ENCODE measurements around the gene TESK2. TPM values are rescaled to one million over a fixed set of nuclear protein-coding genes. Genes with fewer than 3 reads are reported as not detected.
A peak's percentile ranks its signal among the peaks of the same experiment; 100 is the strongest.
"Not testable (repeated sequence)": the region's sequence is repeated elsewhere in the genome, so short reads cannot be mapped to it uniquely, and the experiment has no call there.

TESK2 gene
- total RNA-seq, 1 donor from 2014 or later: 14.9 TPM

DNA sequence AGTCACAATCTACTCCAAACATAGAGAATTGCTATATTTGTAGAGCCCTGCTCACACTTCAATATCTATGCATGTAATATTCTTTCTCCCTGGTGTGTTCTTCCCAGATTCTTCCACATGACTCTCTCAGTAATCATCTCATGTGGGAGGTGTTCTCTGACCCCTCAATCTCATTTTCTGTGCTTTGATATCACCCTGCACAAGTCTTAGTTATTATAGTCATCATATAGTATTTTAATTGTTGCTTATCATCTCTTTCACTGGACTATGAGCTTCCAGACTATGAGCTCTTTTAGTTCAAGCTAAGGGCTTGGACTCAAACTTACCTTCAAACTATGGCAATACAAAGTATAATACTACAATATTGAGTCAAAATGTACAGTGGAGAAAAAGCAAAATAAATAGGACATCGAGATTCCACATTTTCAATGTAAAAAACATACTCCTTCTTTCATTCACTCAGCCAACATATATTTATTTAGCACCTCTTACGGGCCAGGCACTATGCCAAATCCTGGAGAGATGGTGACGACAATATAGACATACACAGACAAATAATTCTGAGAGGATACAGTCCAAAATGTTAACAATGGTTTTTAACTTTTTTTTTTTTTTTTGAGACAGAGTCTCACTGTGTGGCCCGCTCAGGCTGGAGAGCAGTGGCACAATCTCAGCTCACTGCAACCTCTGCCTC is 12.7 kb downstream of the TESK2 start:
- no peak for DNase-seq (ENCODE audit: low spot score)
- Histone ChIP-seq H4K20me1 (ENCODE audit: low read depth) (no peaks in the 10 kb centered on the region), H3K9ac (no peak overlapping the region), H3K9me3 (ENCODE audit: low read depth) (no peaks in the 10 kb centered on the region), H3K4me1 (no peaks in the 10 kb centered on the region), H3K4me3 (no peak overlapping the region), H3K27ac (no peak overlapping the region), H3K79me2 (ENCODE audit: low read depth) (no peaks in the 10 kb centered on the region), H2AFZ (replicated peaks) (no peak overlapping the region), H3K4me2 (no peak overlapping the region), H3K27me3 (no peaks in the 10 kb centered on the region), H3F3A (ENCODE audit: low read depth) (no peaks in the 10 kb centered on the region), H3K36me3 (no peaks in the 10 kb centered on the region)
- no peak overlapping the region for H3K27ac Mint-ChIP-seq
- H3K27me3 Mint-ChIP-seq (ENCODE audit: insufficient read depth, low read depth): no peaks in the 10 kb centered on the region
- H3K4me1 Mint-ChIP-seq: no peaks in the 10 kb centered on the region
- no peak overlapping the region for H3K4me3 Mint-ChIP-seq
- no peaks in the 10 kb centered on the region for H3K9me3 Mint-ChIP-seq
- TF ChIP-seq, protein P1, sequence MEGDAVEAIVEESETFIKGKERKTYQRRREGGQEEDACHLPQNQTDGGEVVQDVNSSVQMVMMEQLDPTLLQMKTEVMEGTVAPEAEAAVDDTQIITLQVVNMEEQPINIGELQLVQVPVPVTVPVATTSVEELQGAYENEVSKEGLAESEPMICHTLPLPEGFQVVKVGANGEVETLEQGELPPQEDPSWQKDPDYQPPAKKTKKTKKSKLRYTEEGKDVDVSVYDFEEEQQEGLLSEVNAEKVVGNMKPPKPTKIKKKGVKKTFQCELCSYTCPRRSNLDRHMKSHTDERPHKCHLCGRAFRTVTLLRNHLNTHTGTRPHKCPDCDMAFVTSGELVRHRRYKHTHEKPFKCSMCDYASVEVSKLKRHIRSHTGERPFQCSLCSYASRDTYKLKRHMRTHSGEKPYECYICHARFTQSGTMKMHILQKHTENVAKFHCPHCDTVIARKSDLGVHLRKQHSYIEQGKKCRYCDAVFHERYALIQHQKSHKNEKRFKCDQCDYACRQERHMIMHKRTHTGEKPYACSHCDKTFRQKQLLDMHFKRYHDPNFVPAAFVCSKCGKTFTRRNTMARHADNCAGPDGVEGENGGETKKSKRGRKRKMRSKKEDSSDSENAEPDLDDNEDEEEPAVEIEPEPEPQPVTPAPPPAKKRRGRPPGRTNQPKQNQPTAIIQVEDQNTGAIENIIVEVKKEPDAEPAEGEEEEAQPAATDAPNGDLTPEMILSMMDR (IDR thresholded peaks at IDR 0.05): no peak
- TF ChIP-seq EZH2 (IDR thresholded peaks at IDR 0.05) (no peak), EZH2phosphoT487 (IDR thresholded peaks at IDR 0.05) (no peak)
- H3K36me3 Mint-ChIP-seq: no peaks in the 10 kb centered on the region

DNA sequence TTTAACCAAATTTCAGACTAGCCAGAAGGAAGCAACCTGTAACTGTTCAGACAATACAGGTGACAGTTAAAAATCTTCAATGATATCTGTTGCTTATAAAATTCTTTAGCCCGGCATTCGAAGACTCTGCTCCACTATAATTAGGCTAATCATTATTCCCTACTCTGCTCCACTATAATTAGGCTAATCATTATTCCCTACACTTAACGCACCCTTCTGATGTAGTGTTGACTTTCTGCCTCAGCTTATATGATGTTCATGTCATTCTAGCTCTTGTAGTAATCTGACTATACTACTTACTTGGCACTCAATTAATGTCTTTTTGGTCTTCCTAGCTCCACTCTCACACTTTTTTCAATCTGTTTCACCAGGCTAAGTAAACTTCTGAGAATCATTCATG is 13.3 kb downstream of the TESK2 start:
- Histone ChIP-seq H3F3A (ENCODE audit: low read depth) (no peaks in the 10 kb centered on the region), H3K79me2 (ENCODE audit: low read depth) (no peaks in the 10 kb centered on the region), H3K9me3 (ENCODE audit: low read depth) (no peaks in the 10 kb centered on the region), H3K36me3 (no peaks in the 10 kb centered on the region), H3K27me3 (no peaks in the 10 kb centered on the region), H3K4me3 (no peak overlapping the region), H4K20me1 (ENCODE audit: low read depth) (no peaks in the 10 kb centered on the region), H3K27ac (no peak overlapping the region), H2AFZ (replicated peaks) (no peak overlapping the region), H3K4me1 (no peaks in the 10 kb centered on the region), H3K9ac (no peak overlapping the region), H3K4me2 (no peak overlapping the region)
- TF ChIP-seq EZH2 (IDR thresholded peaks at IDR 0.05): no peak
- TF ChIP-seq, protein P1 (IDR thresholded peaks at IDR 0.05): no peak
- TF ChIP-seq EZH2phosphoT487 (IDR thresholded peaks at IDR 0.05): no peak
- no peak for DNase-seq (ENCODE audit: low spot score)
- no peaks in the 10 kb centered on the region for H3K4me1 Mint-ChIP-seq
- H3K27me3 Mint-ChIP-seq (ENCODE audit: insufficient read depth, low read depth): no peaks in the 10 kb centered on the region
- no peak overlapping the region for H3K4me3 Mint-ChIP-seq
- H3K27ac Mint-ChIP-seq: no peak overlapping the region
- H3K9me3 Mint-ChIP-seq: no peaks in the 10 kb centered on the region
- no peaks in the 10 kb centered on the region for H3K36me3 Mint-ChIP-seq

DNA sequence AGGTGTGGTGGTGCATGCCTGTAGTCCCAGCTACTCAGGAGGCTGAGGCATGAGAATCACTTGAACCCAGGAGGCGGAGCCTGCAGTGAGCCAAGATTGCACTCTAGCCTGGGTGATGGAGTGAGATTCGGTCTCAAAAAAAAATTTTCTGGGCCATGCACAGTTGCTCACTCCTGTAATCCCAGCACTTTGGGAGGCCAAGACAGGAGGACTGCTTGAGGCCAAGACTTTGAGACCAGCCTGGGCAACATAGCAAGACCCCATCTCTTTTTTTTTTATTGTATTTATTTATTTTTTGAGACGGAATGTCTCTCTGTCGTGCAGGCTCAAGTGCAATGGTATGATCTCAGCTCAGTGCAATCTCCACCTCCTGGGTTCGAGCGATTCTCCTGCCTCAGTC is 16.8 kb downstream of the TESK2 start:
- not testable (repeated sequence) for DNase-seq (ENCODE audit: low spot score); H3K27ac Mint-ChIP-seq; H4K20me1 ChIP-seq (ENCODE audit: low read depth); H3F3A ChIP-seq (ENCODE audit: low read depth); H3K4me3 Mint-ChIP-seq; H3K4me1 Mint-ChIP-seq; H3K4me1 ChIP-seq; H3K36me3 ChIP-seq; H3K27me3 ChIP-seq; H3K27ac ChIP-seq; H3K9me3 Mint-ChIP-seq; H2AFZ ChIP-seq (replicated peaks); H3K4me2 ChIP-seq; H3K9ac ChIP-seq; H3K4me3 ChIP-seq; H3K79me2 ChIP-seq (ENCODE audit: low read depth); H3K9me3 ChIP-seq (ENCODE audit: low read depth); H3K27me3 Mint-ChIP-seq (ENCODE audit: insufficient read depth, low read depth); H3K36me3 Mint-ChIP-seq

DNA sequence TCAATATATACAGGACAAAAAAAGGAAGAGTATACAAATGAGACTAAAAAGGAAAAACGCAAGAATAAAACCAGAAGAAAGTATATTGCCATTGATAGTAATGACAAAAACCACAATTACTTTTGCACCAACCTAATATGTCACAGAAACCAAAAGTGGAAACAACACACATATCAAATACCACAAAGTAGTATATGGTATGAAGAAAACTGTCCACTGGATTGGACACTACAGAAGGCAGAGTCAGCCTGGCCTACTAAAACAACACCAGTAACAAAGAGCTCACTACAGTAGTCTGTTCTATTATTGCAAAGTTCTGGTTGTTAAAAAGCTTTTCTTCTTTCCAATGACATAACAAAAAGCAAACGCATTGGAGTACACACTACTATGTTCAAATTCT is 17.7 kb downstream of the TESK2 start:
- TF ChIP-seq EZH2 (IDR thresholded peaks at IDR 0.05): no peak
- TF ChIP-seq, protein P1 (IDR thresholded peaks at IDR 0.05): no peak
- TF ChIP-seq EZH2phosphoT487 (IDR thresholded peaks at IDR 0.05): no peak
- Mint-ChIP-seq H3K27ac (no peak overlapping the region), H3K4me1 (no peaks in the 10 kb centered on the region), H3K9me3 (no peaks in the 10 kb centered on the region), H3K27me3 (ENCODE audit: insufficient read depth, low read depth) (no peaks in the 10 kb centered on the region), H3K4me3 (no peak overlapping the region), H3K36me3 (no peaks in the 10 kb centered on the region)
- peaks cover 6% of the 10 kb centered on the region for H4K20me1 ChIP-seq (ENCODE audit: low read depth)
- DNase-seq (ENCODE audit: low spot score): no peak
- no peak overlapping the region for H2AFZ ChIP-seq (replicated peaks)
- H3K4me3 ChIP-seq: no peak overlapping the region
- no peaks in the 10 kb centered on the region for H3K9me3 ChIP-seq (ENCODE audit: low read depth)
- no peak overlapping the region for H3K9ac ChIP-seq
- H3K79me2 ChIP-seq (ENCODE audit: low read depth): no peaks in the 10 kb centered on the region
- H3K27me3 ChIP-seq: no peaks in the 10 kb centered on the region
- H3F3A ChIP-seq (ENCODE audit: low read depth): no peaks in the 10 kb centered on the region
- peaks cover 9% of the 10 kb centered on the region for H3K4me1 ChIP-seq
- no peak overlapping the region for H3K4me2 ChIP-seq
- no peaks in the 10 kb centered on the region for H3K36me3 ChIP-seq
- H3K27ac ChIP-seq: peak overlapping the region; percentile 46
